H9 (cell line): ENCODE measurements around the gene PIGB. TPM values are rescaled to one million over a fixed set of nuclear protein-coding genes. Genes with fewer than 3 reads are reported as not detected.

Experiments
- DNase-seq: peaks from one replicate; pipeline ENCODE4 v3.0.0-alpha.2; 2017
- H2AFZ ChIP-seq: one replicate; pipeline ENCODE4 v1.6.1; 2013; ENCODE audit warnings: mild to moderate bottlenecking, low read length, control low read depth, moderate library complexity
- H2AK5ac ChIP-seq: 2 replicates; pipeline ENCODE4 v1.6.1; 2013; ENCODE audit warnings: low read length, control low read depth, mixed read lengths; ENCODE audit not compliant: insufficient read length
- H2BK120ac ChIP-seq: one replicate; pipeline ENCODE4 v1.6.1; 2013; ENCODE audit warnings: low read depth, mild to moderate bottlenecking, low read length, control low read depth, inconsistent platforms; ENCODE audit not compliant: poor library complexity, severe bottlenecking
- H2BK12ac ChIP-seq: 2 replicates; pipeline ENCODE4 v1.6.1; 2013; ENCODE audit warnings: low read length, control low read depth, mixed read lengths, low read depth; ENCODE audit not compliant: insufficient read length
- H2BK15ac ChIP-seq: 2 replicates; pipeline ENCODE4 v1.6.1; 2013; ENCODE audit warnings: low read depth, low read length, control low read depth
- H2BK20ac ChIP-seq: one replicate; pipeline ENCODE4 v1.6.1; 2013; ENCODE audit warnings: low read depth, mild to moderate bottlenecking, low read length, control low read depth, inconsistent platforms; ENCODE audit not compliant: poor library complexity, severe bottlenecking
- H2BK5ac ChIP-seq: 2 replicates; pipeline ENCODE4 v1.6.1; 2013; ENCODE audit warnings: low read length, control low read depth, mixed read lengths; ENCODE audit not compliant: insufficient read length
- H3K14ac ChIP-seq: 2 replicates; pipeline ENCODE4 v1.6.1; 2013; ENCODE audit warnings: low read length, control low read depth; ENCODE audit not compliant: insufficient read depth
- H3K18ac ChIP-seq: 2 replicates; pipeline ENCODE4 v1.6.1; 2013; ENCODE audit warnings: low read depth, mild to moderate bottlenecking, mixed read lengths, low read length, control low read depth; ENCODE audit not compliant: insufficient read length
- H3K23ac ChIP-seq: 2 replicates; pipeline ENCODE4 v1.6.1; 2013; ENCODE audit warnings: low read length, control low read depth, mixed read lengths, low read depth; ENCODE audit not compliant: insufficient read length
- H3K23me2 ChIP-seq: 2 replicates; pipeline ENCODE4 v1.6.1; 2013; ENCODE audit warnings: low read depth, mild to moderate bottlenecking, mixed read lengths, low read length, control low read depth; ENCODE audit not compliant: insufficient read length, poor library complexity, severe bottlenecking
- H3K27ac ChIP-seq: 2 replicates; pipeline ENCODE4 v1.5.1; 2013; ENCODE audit warnings: low read length, control low read depth, mixed read lengths, low read depth; ENCODE audit not compliant: insufficient read length
- H3K27me3 ChIP-seq: 2 replicates; pipeline ENCODE4 v1.6.1; 2013; ENCODE audit warnings: low read length, control low read depth, inconsistent platforms; ENCODE audit not compliant: insufficient read depth
- H3K4ac ChIP-seq: 2 replicates; pipeline ENCODE4 v1.6.1; 2013; ENCODE audit warnings: low read depth, mild to moderate bottlenecking, control low read depth, inconsistent platforms, low read length, moderate library complexity
- H3K4me1 ChIP-seq: 2 replicates; pipeline ENCODE4 v1.6.1; 2013; ENCODE audit warnings: low read length, control low read depth, inconsistent platforms; ENCODE audit not compliant: insufficient read depth
- H3K4me2 ChIP-seq: 2 replicates; pipeline ENCODE4 v1.6.1; 2013; ENCODE audit warnings: low read length, control low read depth, mixed read lengths; ENCODE audit not compliant: insufficient read length, insufficient read depth
- H3K56ac ChIP-seq: 2 replicates; pipeline ENCODE4 v1.6.1; 2013; ENCODE audit warnings: low read depth, mild to moderate bottlenecking, mixed read lengths, low read length, control low read depth; ENCODE audit not compliant: insufficient read length
- H3K79me1 ChIP-seq: 2 replicates; pipeline ENCODE4 v1.6.1; 2013; ENCODE audit warnings: low read depth, mild to moderate bottlenecking, moderate library complexity, low read length, control low read depth, inconsistent platforms; ENCODE audit not compliant: insufficient read depth, poor library complexity, severe bottlenecking
- H3K79me2 ChIP-seq: 2 replicates; pipeline ENCODE4 v1.6.1; 2013; ENCODE audit warnings: low read length, control low read depth, inconsistent platforms; ENCODE audit not compliant: insufficient read depth
- H3K9ac ChIP-seq: 2 replicates; pipeline ENCODE4 v1.6.1; 2013; ENCODE audit warnings: low read length, control low read depth, mixed read lengths; ENCODE audit not compliant: insufficient read length; ENCODE audit errors: extremely low read depth
- H3K9me3 ChIP-seq: one replicate; pipeline ENCODE4 v1.6.1; 2013; ENCODE audit warnings: low read depth, low read length, inconsistent platforms; ENCODE audit not compliant: control insufficient read depth
- H3T11ph ChIP-seq: one replicate; pipeline ENCODE4 v1.6.1; 2013; ENCODE audit warnings: mild to moderate bottlenecking, low read length, control low read depth, inconsistent platforms
- H4K20me1 ChIP-seq: one replicate; pipeline ENCODE4 v1.6.1; 2013; ENCODE audit not compliant: control insufficient read depth, insufficient read length, insufficient read depth
- H4K5ac ChIP-seq: 2 replicates; pipeline ENCODE4 v1.6.1; 2013; ENCODE audit warnings: low read depth, mild to moderate bottlenecking, mixed read lengths, low read length, control low read depth; ENCODE audit not compliant: insufficient read length
- H4K8ac ChIP-seq: replicated peaks from 2 replicates; pipeline ENCODE4 v1.6.1; 2013; ENCODE audit warnings: low read length, control low read depth, mixed read lengths, low read depth; ENCODE audit not compliant: insufficient read length
- H4K91ac ChIP-seq: 2 replicates; pipeline ENCODE4 v1.6.1; 2013; ENCODE audit warnings: low read depth, mild to moderate bottlenecking, moderate library complexity, mixed read lengths, low read length, control low read depth; ENCODE audit not compliant: insufficient read length
- H3K27ac Mint-ChIP-seq, 3 experiments: 2 replicates in 2 of 3; 3 replicates in 1 of 3; pipeline ENCODE4 v1.8.0; 2020 to 2021; ENCODE audit warnings: mixed read lengths in 3 of 3, mild to moderate bottlenecking in 1 of 3, moderate library complexity in 1 of 3
- H3K27me3 Mint-ChIP-seq: 2 replicates; pipeline ENCODE4 v1.8.0; 2021; ENCODE audit warnings: low read depth, mild to moderate bottlenecking, moderate library complexity, mixed read lengths
- H3K36me3 Mint-ChIP-seq, 3 experiments: 2 replicates in 2 of 3; 3 replicates in 1 of 3; pipeline ENCODE4 v1.8.0; 2020 to 2021; ENCODE audit warnings: low read depth in 3 of 3, mixed read lengths in 3 of 3; ENCODE audit not compliant: insufficient read depth in 1 of 3
- H3K4me1 Mint-ChIP-seq, 2 experiments: 2 replicates each; pipeline ENCODE4 v1.8.0; 2020; ENCODE audit warnings: mixed read lengths in 2 of 2
- H3K4me3 Mint-ChIP-seq, 2 experiments: 2 replicates in 1 of 2; 3 replicates in 1 of 2; pipeline ENCODE4 v1.8.0; 2020 to 2021; ENCODE audit warnings: mild to moderate bottlenecking in 2 of 2, mixed read lengths in 2 of 2, moderate library complexity in 1 of 2
- H3K9me3 Mint-ChIP-seq, 2 experiments: 2 replicates in 1 of 2; 3 replicates in 1 of 2; pipeline ENCODE4 v1.8.0; 2020; ENCODE audit warnings: mild to moderate bottlenecking in 2 of 2, mixed read lengths in 2 of 2, moderate library complexity in 1 of 2
- WGBS: extraction: QIAGEN DNeasy Blood & Tissue Kit; methylation state at CpG from one replicate; pipeline ENCODE4 v1.1.7; 2013; ENCODE audit warnings: missing lambda C conversion rate, low lambda C conversion rate, mixed read lengths; ENCODE audit not compliant: insufficient read length; ENCODE audit errors: extremely low coverage; 5-methylcytosine and 5-hydroxymethylcytosine counted together
- total RNA-seq: library from RNA; stranded (reverse); gene quantifications from 2 replicates; pipeline ENCODE4 v1.2.1, GENCODE V29; 2021
- TF ChIP-seq, protein P1 (sequence below): fragments of 200-600 bp; sonication (generic); conservative IDR thresholded peaks from 3 replicates; pipeline ENCODE4 v1.8.0; 2021; ENCODE audit warnings: antibody characterized with exemption, mild to moderate bottlenecking

PIGB gene
- total RNA-seq, 1 experiment from 2014 or later, result 6.7 TPM

DNA sequence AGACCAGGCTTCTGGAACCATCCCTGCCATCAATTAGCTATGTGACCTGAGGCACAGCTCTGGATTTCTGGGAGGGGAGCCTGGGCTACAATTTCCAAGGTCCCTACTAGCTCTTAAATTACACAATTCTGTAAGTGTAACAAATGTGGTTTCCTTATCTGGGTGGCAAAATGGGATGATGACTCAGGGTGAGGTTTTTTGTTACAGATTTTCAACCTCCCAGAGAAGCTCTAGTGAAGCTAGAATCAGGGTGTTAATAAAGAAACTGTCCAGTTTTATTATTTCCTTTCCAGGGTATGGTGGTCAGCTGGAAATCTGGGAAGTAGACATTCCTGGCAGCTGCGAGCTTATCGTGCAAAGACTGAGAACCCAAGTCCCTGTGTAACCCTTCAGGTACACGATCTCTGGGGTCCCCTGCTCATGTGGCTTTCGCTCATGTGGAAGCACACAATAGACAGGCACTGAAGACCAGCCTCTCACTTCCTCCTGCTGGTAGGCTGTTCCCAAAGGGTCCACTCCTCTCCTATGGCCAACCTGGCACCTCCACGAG is 36.7 kb upstream of the PIGB start:
- Histone ChIP-seq H4K8ac (no peak overlapping the region), H4K20me1 (no peaks in the 10 kb centered on the region), H2AK5ac (no peak overlapping the region), H4K91ac (no peak overlapping the region), H3K27me3 (no peaks in the 10 kb centered on the region), H3T11ph (no peak overlapping the region), H3K23me2 (no peaks in the 10 kb centered on the region), H2BK120ac (no peak overlapping the region), H3K27ac (no peak overlapping the region), H3K56ac (no peak overlapping the region), H2BK12ac (no peak overlapping the region), H2BK20ac (no peak overlapping the region), H3K4me2 (no peak overlapping the region), H3K4me1 (no peaks in the 10 kb centered on the region), H2BK15ac (no peak overlapping the region), H2AFZ (no peak overlapping the region), H3K4ac (no peak overlapping the region), H3K23ac (no peak overlapping the region), H4K5ac (no peak overlapping the region), H3K9ac (no peak overlapping the region), H3K79me2 (no peaks in the 10 kb centered on the region), H3K18ac (no peak overlapping the region), H3K79me1 (no peaks in the 10 kb centered on the region), H3K14ac (no peak overlapping the region), H3K9me3 (no peaks in the 10 kb centered on the region), H2BK5ac (no peak overlapping the region)
- Mint-ChIP-seq H3K4me3 (no peak overlapping the region), H3K9me3 (no peaks in the 10 kb centered on the region), H3K27me3 (no peaks in the 10 kb centered on the region), H3K27ac (peak overlapping the region in 2 of 3 experiments; percentile 28 to 49; a peak in 1 of 7 replicates), H3K4me1 (peaks cover 6 to 8% of the 10 kb centered on the region in 2 experiments; a peak in 2 of 4 replicates), H3K36me3 (no peaks in the 10 kb centered on the region; a peak in 1 of 7 replicates)
- TF ChIP-seq, protein P1, sequence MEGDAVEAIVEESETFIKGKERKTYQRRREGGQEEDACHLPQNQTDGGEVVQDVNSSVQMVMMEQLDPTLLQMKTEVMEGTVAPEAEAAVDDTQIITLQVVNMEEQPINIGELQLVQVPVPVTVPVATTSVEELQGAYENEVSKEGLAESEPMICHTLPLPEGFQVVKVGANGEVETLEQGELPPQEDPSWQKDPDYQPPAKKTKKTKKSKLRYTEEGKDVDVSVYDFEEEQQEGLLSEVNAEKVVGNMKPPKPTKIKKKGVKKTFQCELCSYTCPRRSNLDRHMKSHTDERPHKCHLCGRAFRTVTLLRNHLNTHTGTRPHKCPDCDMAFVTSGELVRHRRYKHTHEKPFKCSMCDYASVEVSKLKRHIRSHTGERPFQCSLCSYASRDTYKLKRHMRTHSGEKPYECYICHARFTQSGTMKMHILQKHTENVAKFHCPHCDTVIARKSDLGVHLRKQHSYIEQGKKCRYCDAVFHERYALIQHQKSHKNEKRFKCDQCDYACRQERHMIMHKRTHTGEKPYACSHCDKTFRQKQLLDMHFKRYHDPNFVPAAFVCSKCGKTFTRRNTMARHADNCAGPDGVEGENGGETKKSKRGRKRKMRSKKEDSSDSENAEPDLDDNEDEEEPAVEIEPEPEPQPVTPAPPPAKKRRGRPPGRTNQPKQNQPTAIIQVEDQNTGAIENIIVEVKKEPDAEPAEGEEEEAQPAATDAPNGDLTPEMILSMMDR, result no peak
- no peak for DNase-seq
- WGBS, result no CpG with 5 or more reads among the region's 5 CpGs
